Hepatocyte (in vitro differentiated cells): ENCODE measurements around the gene STRN4. TPM values are rescaled to one million over a fixed set of nuclear protein-coding genes. Genes with fewer than 3 reads are reported as not detected.

ENCODE experiments used
- DNase-seq: peaks from one replicate; pipeline ENCODE4 v3.0.0-alpha.2; 2016; ENCODE audit warnings: low spot score
- H2AFZ ChIP-seq: fragments of 200-600 bp; sonication (generic); 2 replicates; pipeline ENCODE4 v1.6.0; 2016; ENCODE audit warnings: antibody characterized with exemption, mild to moderate bottlenecking
- H3K27ac ChIP-seq: fragments of 200-600 bp; sonication (generic); 2 replicates; pipeline ENCODE4 v1.5.1; 2016; ENCODE audit warnings: mild to moderate bottlenecking
- H3K27me3 ChIP-seq: fragments of 200-600 bp; sonication (generic); 2 replicates; pipeline ENCODE4 v1.6.1; 2016
- H3K36me3 ChIP-seq: fragments of 200-600 bp; sonication (generic); replicated peaks from 2 replicates; pipeline ENCODE4 v1.5.1; 2016; ENCODE audit warnings: low read depth; ENCODE audit not compliant: insufficient read depth
- H3K4me1 ChIP-seq: fragments of 200-600 bp; sonication (generic); 2 replicates; pipeline ENCODE4 v1.5.1; 2016; ENCODE audit warnings: mild to moderate bottlenecking, moderate library complexity; ENCODE audit not compliant: insufficient read depth
- H3K4me2 ChIP-seq: fragments of 200-600 bp; sonication (generic); 2 replicates; pipeline ENCODE4 v1.6.0; 2016
- H3K4me3 ChIP-seq: fragments of 200-600 bp; sonication (generic); 2 replicates; pipeline ENCODE4 v1.5.1; 2016; ENCODE audit warnings: mild to moderate bottlenecking
- H3K79me2 ChIP-seq: fragments of 200-600 bp; sonication (generic); 2 replicates; pipeline ENCODE4 v1.6.0; 2017; ENCODE audit warnings: mild to moderate bottlenecking
- H3K9me2 ChIP-seq: fragments of 200-600 bp; sonication (generic); replicated peaks from 2 replicates; pipeline ENCODE4 v1.6.0; 2017; ENCODE audit warnings: mild to moderate bottlenecking; ENCODE audit not compliant: insufficient read depth
- H3K9me3 ChIP-seq: fragments of 200-600 bp; sonication (generic); 2 replicates; pipeline ENCODE4 v1.5.1; 2016; ENCODE audit warnings: low read depth, mild to moderate bottlenecking
- H4K20me1 ChIP-seq: fragments of 200-600 bp; sonication (generic); 2 replicates; pipeline ENCODE4 v1.6.0; 2016; ENCODE audit warnings: mild to moderate bottlenecking; ENCODE audit not compliant: insufficient read depth, poor library complexity, severe bottlenecking
- EZH2 ChIP-seq: fragments of 200-600 bp; sonication (generic); IDR thresholded peaks from 2 replicates; pipeline ENCODE4 v1.6.1; 2016; ENCODE audit warnings: antibody characterized with exemption, mild to moderate bottlenecking, borderline replicate concordance
- EZH2phosphoT487 ChIP-seq: fragments of 200-600 bp; sonication (generic); IDR thresholded peaks from one replicate; pipeline ENCODE4 v1.6.1; 2018; ENCODE audit warnings: antibody characterized with exemption, mild to moderate bottlenecking, low read depth, moderate library complexity; ENCODE audit not compliant: unreplicated experiment, severe bottlenecking
- WGBS: methylation state at CpG from one replicate; pipeline ENCODE4 v1.1.6; 2016; ENCODE audit warnings: low lambda C conversion rate; ENCODE audit errors: missing lambda C conversion rate; 5-methylcytosine and 5-hydroxymethylcytosine counted together
- polyA plus RNA-seq: library from polyadenylated mRNA; unstranded; fragments of >200 nt; fragmentation: Nextera tagmentation; extraction: Ambion mirVana; gene quantifications from 2 replicates; pipeline ENCODE4 v1.2.1, GENCODE V29; 2016
- total RNA-seq: library from RNA; depleted of rRNA; stranded (reverse); fragments of >200 nt; gene quantifications from 2 replicates; pipeline ENCODE4 v1.2.3, GENCODE V29; 2014
- TF ChIP-seq, protein P1 (sequence below): fragments of 200-600 bp; sonication (generic); IDR thresholded peaks from 2 replicates; pipeline ENCODE4 v1.5.1; 2016; ENCODE audit warnings: antibody characterized with exemption, mild to moderate bottlenecking; ENCODE audit not compliant: poor library complexity

STRN4 gene
- total and polyA plus RNA-seq, 2 experiments from 2014 or later: 63.7 to 64.1 TPM

DNA sequence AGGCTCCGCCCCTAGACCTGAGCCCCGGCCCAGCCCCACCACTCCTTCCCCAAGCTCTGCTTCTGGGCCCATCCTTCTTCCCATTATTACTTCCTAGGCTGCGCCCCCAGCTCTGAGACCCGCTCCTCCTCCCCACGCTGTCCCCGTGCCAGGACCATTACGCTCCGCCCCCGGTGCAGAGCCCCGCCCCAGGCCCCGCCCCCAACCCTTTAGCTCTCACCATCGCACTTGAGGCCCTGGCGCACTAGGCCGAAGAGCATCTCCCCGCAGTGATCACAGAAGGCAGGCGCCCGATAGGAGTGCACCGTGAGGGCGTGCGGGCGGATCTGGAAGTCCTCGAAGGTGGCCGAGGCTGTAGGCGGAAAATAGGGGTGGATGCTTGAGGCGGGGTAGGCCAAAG is 35.6 kb downstream of the STRN4 start:
- no peak for DNase-seq
- Histone ChIP-seq H3K27me3 (no peaks in the 10 kb centered on the region), H3K79me2 (peaks cover 26% of the 10 kb centered on the region), H2AFZ (no peak overlapping the region), H3K4me3 (no peak overlapping the region), H3K9me2 (no peaks in the 10 kb centered on the region), H3K9me3 (no peaks in the 10 kb centered on the region), H4K20me1 (no peaks in the 10 kb centered on the region), H3K27ac (no peak overlapping the region), H3K4me1 (peaks cover 4% of the 10 kb centered on the region), H3K4me2 (no peak overlapping the region), H3K36me3 (no peaks in the 10 kb centered on the region)
- TF ChIP-seq EZH2phosphoT487: no peak
- TF ChIP-seq EZH2: no peak
- TF ChIP-seq, protein P1, sequence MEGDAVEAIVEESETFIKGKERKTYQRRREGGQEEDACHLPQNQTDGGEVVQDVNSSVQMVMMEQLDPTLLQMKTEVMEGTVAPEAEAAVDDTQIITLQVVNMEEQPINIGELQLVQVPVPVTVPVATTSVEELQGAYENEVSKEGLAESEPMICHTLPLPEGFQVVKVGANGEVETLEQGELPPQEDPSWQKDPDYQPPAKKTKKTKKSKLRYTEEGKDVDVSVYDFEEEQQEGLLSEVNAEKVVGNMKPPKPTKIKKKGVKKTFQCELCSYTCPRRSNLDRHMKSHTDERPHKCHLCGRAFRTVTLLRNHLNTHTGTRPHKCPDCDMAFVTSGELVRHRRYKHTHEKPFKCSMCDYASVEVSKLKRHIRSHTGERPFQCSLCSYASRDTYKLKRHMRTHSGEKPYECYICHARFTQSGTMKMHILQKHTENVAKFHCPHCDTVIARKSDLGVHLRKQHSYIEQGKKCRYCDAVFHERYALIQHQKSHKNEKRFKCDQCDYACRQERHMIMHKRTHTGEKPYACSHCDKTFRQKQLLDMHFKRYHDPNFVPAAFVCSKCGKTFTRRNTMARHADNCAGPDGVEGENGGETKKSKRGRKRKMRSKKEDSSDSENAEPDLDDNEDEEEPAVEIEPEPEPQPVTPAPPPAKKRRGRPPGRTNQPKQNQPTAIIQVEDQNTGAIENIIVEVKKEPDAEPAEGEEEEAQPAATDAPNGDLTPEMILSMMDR: no peak
- WGBS: 98% methylated on average over 17 of the region's 25 CpGs

DNA sequence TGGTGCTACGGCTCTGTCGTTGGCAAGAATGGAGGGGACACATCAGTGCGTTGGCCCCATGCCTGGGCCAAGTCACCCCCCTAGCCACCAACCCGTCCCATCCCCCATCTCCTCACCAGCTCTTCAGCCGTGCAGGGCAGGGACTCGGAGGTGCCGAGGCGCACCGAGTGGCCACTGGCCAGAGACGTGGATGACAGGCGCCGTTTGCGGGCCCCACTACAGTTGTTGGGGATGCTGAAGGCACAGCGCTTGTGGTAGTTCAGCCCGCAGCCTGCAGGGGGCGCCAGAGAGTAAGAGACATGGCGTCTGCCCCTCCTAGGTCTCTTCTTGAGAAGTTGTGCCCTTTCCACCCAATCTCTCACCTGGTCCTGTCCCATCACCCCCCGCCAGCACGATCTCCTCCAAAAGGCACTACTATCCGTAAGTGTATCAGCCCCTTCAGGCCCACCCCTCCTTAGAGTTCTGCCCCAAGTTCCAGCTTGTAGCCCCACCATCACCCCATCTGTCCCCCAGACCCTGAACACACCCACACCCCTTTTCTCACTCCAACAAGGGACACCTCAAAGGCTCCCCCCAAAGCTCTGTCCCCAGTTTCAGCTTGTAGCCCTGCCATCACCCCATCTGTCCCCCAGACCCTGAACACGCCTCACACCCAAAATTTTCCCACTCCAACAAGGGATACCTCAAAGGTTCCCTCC is 41.7 kb downstream of the STRN4 start:
- H2AFZ ChIP-seq: no peak overlapping the region
- no peaks in the 10 kb centered on the region for H3K4me1 ChIP-seq
- H3K27me3 ChIP-seq: no peaks in the 10 kb centered on the region
- no peaks in the 10 kb centered on the region for H3K9me2 ChIP-seq
- H3K4me3 ChIP-seq: no peak overlapping the region
- H3K79me2 ChIP-seq: no peaks in the 10 kb centered on the region
- H3K36me3 ChIP-seq: peaks cover 8% of the 10 kb centered on the region
- peak; percentile 61 for DNase-seq
- TF ChIP-seq, protein P1: peak; percentile 73
- no peak for TF ChIP-seq EZH2
- 73% methylated on average over 21 of the region's 21 CpGs for WGBS
- H3K9me3 ChIP-seq: no peaks in the 10 kb centered on the region
- H4K20me1 ChIP-seq: no peaks in the 10 kb centered on the region
- no peak overlapping the region for H3K4me2 ChIP-seq
- H3K27ac ChIP-seq: no peak overlapping the region

DNA sequence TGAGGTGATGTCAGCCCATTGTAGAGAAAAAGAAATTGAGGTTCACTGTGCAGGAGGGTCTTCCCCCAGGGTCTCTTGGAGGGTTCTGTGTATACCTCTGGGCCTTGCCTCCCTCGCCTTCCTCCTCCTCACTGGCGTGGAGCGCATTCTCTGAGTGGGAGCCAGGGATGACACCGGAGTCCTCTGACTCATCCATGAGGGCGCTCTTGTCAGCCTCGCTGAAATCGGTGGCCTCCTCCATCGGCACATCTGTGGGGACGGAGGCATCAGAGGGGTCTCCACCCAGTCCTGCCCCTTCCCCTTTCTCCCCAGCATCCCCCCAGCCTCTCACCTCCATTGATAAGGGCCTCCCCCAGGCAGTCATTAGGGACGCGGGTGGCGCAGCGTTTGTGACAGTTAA is 45.5 kb downstream of the STRN4 start:
- Histone ChIP-seq H3K36me3 (peaks cover 8% of the 10 kb centered on the region), H3K79me2 (no peaks in the 10 kb centered on the region), H4K20me1 (no peaks in the 10 kb centered on the region), H3K9me2 (no peaks in the 10 kb centered on the region), H3K27me3 (no peaks in the 10 kb centered on the region), H2AFZ (no peak overlapping the region), H3K4me3 (no peak overlapping the region), H3K9me3 (no peaks in the 10 kb centered on the region), H3K27ac (no peak overlapping the region), H3K4me1 (no peaks in the 10 kb centered on the region), H3K4me2 (no peak overlapping the region)
- TF ChIP-seq, protein P1: no peak
- TF ChIP-seq EZH2phosphoT487 (no peak), EZH2 (no peak)
- DNase-seq: no peak
- 97% methylated on average over 11 of the region's 13 CpGs for WGBS
